Kidney capillary endothelial cell (primary cell): ENCODE data around the gene PDGFC.
"Not testable (repeated sequence)": the region's sequence is repeated elsewhere in the genome, so short reads cannot be mapped to it uniquely, and the experiment has no call there.

Source experiments
- DNase-seq: peaks from one replicate; pipeline ENCODE4 v3.0.0-alpha.2; 2018; ENCODE audit warnings: low spot score

Gene PDGFC

DNA sequence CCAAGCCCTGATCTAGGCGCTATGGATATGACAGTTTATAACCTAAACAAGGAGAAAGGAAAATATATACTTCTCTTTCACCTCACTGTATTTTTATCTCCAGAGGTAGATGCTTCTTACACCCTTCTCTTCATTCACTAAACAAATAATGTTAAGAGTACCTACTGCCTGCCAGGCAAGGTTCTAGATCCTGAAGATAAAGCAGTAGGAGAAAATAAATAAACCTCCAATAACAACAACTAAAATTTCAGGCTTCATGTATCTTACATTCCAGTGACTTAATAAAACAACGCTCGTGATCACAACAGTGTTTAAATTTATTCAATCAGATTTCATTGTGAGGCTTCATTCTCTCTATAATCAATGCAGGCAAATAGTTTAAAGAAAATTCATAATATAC lies 20.7 kb downstream of the PDGFC start:
- no peak for DNase-seq

- DNase-seq = no peak
Observed at GRCh38 chr4:156950090-156950489, 21.5 kb downstream of the PDGFC start.

- peak; percentile 67 for DNase-seq
Observed at GRCh38 chr4:156949373-156949814, 22.2 kb downstream of the PDGFC start.

DNA sequence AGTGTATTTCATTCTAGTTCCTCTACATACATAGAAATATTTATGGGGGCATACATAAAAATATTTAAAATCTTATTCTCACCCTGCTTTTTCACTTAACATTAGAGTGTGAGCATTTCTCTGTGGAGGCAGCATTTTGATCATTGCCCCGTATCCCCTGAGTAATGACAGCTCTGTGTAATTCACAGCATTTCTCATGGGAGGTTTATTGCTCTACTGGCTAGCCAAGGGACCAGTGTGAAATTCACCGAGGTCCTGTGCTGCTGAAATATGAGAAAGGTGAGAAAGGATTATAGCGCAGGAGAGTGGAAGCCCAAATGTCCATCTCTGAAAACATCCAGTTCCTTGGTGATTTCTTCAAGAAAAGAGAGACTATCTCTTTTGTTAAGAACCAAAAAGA lies 22.9 kb downstream of the PDGFC start:
- no peak for DNase-seq

DNA sequence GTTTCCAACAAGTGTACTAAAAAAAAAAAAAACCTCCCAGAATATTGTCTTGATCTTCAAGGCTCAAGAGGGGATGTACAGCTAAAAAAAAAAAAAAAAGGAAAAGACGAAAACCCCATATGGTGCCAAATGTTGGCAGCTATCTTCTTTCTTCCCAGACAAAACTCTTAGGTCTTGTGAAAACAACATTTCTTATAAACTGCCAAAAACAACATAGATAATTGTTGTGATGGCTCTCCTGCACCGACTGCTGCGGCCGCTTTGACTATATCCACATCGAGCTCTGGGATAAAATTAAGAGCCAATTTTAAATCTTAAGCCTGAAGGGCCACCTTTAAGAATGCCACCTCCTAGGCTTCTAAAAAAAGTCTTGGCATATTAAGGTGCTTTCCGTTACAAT lies 23.5 kb downstream of the PDGFC start:
- no peak for DNase-seq

DNA sequence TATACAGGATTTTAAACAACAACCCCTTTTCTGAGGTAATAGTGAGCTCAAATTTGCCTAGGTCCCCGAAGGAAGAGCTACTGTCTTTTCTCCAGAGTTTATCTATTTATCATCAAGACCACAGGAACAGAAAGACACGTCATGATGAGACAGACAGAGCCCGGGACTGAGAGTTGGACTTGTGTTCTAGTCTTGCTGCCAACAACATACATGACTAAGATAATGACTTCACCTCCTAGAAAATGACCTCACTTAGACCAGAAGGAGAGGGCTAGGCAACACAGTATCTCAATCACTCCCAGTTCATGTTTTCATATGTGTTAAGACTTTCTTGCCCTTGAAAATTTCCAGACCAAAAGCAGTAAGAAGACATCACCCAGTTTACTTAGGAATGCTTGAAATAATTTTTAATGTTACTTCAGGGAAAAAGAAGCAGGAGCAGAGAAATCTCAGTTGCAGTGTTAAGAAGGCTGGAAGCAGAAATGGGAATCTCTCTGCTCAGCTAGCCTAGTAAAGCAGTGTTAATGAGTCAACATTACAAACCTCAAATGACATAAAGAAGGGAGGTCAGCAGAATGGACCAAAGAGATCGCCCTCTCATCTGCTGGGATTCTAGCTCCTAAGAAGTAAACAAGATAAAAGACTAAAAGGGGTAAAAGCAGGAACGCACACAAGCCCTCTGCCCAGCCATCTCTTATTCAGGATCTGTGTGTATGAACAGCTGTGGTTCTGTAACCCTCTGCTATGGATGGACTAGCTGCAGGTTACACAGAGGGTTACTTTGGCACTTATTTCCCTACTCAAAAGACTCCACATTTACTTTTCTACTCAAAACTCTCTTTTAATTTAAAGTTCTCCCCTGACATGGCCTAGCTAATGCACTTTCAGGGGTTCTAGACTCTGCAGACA lies 24.8 kb downstream of the PDGFC start:
- peak; percentile 87 for DNase-seq

DNA sequence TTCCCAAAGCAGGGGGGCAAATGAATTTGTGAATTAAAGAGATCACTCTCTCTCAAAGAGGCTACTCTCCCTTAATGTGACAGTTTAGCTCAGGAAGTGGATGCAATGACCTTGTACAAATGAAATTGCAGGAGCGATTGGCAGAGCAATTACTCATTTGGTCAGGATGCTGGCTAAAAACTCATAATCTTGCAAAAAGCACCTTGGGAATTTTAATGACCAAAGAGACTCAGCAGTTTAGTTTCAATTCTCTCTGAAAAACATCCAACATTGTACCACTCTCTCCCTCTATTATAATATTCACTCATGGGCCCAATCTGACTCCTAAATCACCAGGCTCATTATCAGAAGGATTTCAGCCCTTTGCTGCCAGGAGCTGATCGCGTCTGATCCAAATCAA lies 26.1 kb downstream of the PDGFC start:
- DNase-seq = peak; percentile 33

DNA sequence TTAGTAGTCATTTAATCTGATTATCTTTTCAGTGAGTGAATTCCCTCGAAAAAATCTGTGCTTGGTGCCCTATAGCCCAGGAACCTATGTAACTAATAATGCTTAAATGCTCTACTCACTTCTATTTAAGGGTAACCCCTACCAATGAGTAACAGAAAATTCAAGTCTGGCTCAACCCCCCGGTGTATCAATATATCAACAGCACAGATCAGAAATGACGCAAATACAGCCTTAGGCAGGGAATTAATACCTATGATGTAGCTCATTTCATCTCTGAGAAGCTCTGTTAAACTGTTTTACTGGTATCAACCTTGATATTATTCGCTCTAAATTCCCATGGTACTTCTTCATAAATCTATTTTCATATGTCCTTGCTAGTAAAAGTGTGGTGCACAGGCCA lies 28.6 kb downstream of the PDGFC start:
- DNase-seq = no peak

DNA sequence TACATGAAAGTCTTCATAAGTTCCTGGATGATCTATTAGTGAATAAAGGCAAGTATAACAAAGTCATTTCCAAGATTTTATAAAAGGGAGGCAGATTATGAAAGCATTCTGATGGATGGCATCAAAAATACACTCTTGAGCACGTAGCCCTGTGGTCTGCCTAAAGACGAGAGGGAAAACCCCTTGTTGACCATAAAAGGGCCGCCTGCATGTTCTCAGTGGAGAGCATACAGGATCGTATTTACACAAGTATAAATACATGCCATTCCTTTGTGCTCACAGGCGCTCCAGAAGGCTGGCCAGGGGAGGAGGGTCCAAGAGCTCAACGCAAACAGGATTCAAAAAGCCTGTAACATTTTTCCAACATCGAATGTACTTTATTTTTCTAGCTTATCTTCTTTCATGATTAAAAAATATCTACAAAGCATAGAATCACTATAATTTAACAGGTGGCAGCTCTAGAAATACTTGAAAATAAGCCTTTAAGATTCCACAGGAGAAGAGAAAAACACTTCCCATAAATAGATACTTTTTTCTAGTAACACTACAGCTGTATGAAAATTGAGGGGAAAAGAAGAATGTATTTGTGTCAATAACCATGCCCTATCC lies 29.6 kb downstream of the PDGFC start:
- DNase-seq = no peak

DNA sequence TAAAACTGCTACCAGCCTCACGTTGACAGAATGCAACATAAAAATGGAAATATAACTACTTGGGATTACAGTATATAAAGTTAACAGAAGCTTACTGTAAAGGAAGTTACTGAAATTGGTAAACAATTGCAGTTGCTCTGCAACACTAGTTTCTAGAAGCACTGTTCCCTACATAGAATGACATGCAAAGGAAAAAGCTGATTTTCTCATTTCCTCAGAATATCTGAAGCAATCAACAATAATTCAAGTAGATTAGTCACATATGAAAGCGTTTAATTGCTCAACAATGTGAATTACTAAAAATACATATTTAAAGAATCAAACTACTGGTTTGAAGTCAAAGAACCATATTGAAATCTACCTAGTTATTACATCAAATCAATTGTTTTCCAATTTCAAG lies 31.8 kb downstream of the PDGFC start:
- DNase-seq = no peak

- DNase-seq = no peak
Observed at GRCh38 chr4:156939139-156939538, 32.5 kb downstream of the PDGFC start.

GRCh38 chr4:156934259-156934635 lies 37.4 kb downstream of the PDGFC start:
- DNase-seq = no peak

DNA sequence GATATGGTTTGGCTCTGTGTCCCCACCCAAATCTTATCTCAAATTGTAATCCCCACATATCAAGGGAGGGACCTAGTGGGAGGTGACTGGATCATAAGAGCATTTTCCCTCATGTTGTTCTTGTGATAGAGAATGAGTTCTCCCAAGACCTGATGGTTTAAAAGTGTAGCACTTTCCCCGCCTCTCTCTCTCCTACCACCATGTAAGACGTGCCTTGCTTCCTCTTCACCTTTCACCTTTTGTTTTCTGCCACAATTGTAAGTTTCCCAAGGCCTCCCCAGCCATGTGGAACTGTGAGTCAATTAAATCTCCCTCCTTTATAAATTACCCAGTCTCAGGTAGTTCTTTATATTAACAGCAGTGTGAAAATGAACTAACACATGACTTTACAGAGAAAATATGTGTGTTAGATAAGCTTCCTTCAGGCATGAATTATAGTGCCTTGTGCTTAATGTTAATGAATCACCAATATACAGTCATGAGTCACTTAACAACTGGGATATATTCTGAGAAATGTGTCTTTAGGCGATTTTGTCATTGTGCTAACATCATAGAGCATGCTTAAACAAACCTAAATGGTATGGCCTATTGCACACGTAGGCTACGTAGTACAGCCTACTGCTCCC lies 37.9 kb downstream of the PDGFC start:
- no peak for DNase-seq

DNA sequence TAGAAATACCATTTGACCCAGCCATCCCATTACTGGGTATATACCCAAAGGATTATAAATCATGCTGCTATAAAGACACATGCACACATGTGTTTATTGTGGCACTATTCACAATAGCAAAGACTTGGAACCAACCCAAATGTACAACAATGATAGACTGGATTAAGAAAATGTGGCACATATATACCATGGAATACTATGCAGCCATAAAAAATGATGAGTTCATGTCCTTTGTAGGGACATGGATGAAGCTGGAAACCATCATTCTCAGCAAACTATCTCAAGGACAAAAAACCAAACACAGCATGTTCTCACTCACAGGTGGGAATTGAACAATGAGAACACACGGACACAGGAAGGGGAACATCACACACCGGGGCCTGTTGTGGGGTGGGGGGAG lies 39.2 kb downstream of the PDGFC start:
- not testable (repeated sequence) for DNase-seq

GRCh38 chr4:156931267-156931666 lies 40.3 kb downstream of the PDGFC start:
- no peak for DNase-seq

GRCh38 chr4:156929386-156930105 lies 42.1 kb downstream of the PDGFC start:
- no peak for DNase-seq

GRCh38 chr4:156924774-156925315 lies 46.8 kb downstream of the PDGFC start:
- no peak for DNase-seq

- no peak for DNase-seq
Observed at GRCh38 chr4:156923525-156923924, 48.1 kb downstream of the PDGFC start.

DNA sequence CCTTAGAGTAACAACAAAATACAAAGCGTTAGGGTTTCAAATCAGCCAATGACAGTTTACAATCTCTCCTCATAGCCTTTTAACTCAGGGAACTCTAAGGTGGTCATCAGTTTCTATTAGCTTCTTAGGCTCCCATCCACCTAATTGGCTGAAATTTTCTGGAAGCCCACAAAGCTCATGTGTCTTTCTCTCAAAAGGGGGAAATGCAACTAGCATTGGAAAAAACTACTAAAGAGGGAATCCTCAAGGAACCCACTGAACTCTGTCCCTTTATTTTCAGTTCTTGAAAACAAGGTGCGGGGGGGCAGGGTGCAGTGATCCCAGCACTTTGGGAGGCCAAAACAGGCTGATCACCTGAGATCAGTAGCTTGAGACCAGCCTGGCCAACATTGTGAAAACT lies 56.4 kb downstream of the PDGFC start:
- no peak for DNase-seq

- no peak for DNase-seq
Observed at GRCh38 chr4:156913234-156913633, 58.4 kb downstream of the PDGFC start.

DNA sequence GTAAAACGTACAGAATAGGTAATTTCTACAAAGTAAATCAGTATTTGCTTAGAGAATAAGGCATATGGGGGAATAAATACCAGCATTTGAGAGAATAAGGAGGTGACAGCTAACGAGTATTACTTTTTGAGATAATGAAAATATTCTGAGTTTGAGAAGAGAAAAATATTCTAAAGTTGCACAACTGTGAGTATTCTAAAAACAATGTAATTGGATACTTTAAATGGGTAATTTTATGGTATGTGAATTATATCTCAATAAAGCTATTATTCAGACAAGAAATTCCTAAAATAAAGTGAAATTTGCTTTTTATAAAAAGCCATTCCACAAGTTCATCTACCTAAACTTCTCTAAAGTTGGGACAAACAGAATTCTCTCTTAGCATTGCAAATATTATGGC lies 62.6 kb downstream of the PDGFC start:
- no peak for DNase-seq

DNA sequence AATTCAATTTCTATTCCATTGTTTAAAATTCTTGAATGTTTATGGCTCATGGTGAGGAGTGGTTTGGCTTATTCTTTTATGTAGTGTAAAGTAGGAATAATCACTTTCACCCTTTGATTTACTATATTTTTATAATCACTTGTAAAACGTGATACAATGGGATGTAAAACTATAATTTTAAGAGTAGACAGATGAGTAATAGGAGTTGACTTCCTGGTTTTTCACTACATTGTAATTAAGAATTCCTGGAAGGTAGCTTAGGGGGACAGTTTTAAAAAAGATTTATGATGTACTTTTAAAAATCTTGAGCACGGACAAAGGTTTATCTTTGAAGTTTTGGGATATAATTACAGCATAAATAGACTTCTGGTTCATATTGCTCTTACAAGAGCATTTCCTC lies 65.3 kb downstream of the PDGFC start:
- DNase-seq = peak; percentile 9
